Stomach (tissue), 4 donors: ENCODE measurements around the gene FICD.

Source experiments
- POLR2A ChIP-seq, 4 donors: fragments of 450-650 bp; IDR thresholded peaks; one replicate each; pipeline ENCODE4 v1.6.1; 2016; ENCODE audit warnings: antibody characterized with exemption in 4 of 4, control low read depth in 2 of 4, mild to moderate bottlenecking in 1 of 4, moderate library complexity in 1 of 4
- TF ChIP-seq, protein P1 (sequence below), 7 experiments: fragments of 450-650 bp in 4 of 7; fragments of 200-600 bp in 3 of 7; sonication (generic) in 3 of 7; IDR thresholded peaks; one replicate each; pipeline ENCODE4 v1.5.1; 2016 to 2019; ENCODE audit warnings: antibody characterized with exemption in 7 of 7, control low read depth in 2 of 7, mild to moderate bottlenecking in 1 of 7

DNA sequence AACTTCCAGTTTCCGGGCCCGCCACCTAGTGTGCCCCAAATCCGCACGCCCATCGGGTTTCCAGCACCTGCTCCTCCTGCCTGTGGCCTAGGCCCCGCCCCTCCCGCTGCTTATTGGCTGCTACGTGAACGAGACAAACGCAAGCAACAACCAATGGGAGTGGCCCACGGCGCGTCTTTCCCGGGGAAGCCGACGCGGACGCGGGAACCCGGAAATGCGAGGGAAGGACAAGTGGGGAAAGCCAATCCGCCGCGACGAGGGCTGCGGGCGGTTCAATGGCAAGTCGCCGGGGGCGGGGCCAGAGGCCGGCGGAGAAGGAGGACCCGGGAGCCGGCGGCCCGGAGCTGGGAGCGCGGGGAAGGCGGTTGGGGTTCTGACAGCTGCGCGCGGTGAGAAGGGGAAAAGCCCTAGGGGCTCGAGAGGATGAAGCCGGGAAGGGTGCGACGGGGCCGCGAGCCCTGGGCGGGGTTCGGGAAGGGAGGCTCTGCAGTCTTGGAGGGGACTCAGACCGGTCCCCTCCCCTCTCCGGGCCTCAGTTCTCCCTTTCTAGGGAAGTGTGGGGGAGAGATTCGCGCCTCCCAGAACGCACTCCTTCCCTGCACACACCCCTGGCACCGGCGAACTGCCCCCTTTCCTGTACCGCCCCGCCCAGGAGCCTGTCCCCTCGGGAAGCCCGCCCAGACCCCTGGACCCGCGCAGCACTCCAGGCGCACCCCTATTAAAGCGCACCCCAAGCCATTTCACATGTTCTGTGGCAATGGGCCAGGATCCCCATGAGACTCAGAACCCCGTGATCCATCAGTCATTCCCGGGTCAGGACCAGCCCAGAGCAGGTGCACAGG is at the start of gene FICD:
- TF ChIP-seq, protein P1, sequence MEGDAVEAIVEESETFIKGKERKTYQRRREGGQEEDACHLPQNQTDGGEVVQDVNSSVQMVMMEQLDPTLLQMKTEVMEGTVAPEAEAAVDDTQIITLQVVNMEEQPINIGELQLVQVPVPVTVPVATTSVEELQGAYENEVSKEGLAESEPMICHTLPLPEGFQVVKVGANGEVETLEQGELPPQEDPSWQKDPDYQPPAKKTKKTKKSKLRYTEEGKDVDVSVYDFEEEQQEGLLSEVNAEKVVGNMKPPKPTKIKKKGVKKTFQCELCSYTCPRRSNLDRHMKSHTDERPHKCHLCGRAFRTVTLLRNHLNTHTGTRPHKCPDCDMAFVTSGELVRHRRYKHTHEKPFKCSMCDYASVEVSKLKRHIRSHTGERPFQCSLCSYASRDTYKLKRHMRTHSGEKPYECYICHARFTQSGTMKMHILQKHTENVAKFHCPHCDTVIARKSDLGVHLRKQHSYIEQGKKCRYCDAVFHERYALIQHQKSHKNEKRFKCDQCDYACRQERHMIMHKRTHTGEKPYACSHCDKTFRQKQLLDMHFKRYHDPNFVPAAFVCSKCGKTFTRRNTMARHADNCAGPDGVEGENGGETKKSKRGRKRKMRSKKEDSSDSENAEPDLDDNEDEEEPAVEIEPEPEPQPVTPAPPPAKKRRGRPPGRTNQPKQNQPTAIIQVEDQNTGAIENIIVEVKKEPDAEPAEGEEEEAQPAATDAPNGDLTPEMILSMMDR (IDR thresholded peaks at IDR 0.05) = no peak
- peak in 1 of 4 donors; percentile 63 for TF ChIP-seq POLR2A (IDR thresholded peaks at IDR 0.05)
